HG03095 (cell line): ENCODE measurements around the gene RRM2.

ENCODE experiments used
- ATAC-seq: cut with Tn5 transposase; IDR thresholded peaks from one replicate; pipeline ENCODE4 v1.9.1; 2021; ENCODE audit warnings: moderate library complexity; ENCODE audit not compliant: unreplicated experiment

RRM2 gene

GRCh38 chr2:10122500-10123280 lies at the start of gene RRM2:
Gene RRM2, plus strand, starts transcription at chr2:10122739. Its CDS starts 60 bp downstream, at chr2:10122799.
- peak; percentile 57 for ATAC-seq

- ATAC-seq = no peak
Observed at GRCh38 chr2:10073706-10074105, 48.8 kb upstream of the RRM2 start.

GRCh38 chr2:10075101-10075500 lies 47.4 kb upstream of the RRM2 start:
- ATAC-seq = no peak

GRCh38 chr2:10075571-10076209 lies 46.8 kb upstream of the RRM2 start:
- no peak for ATAC-seq

GRCh38 chr2:10076511-10076910 lies 46.0 kb upstream of the RRM2 start:
- no peak for ATAC-seq

- no peak for ATAC-seq
Observed at GRCh38 chr2:10076988-10077527, 45.5 kb upstream of the RRM2 start.

GRCh38 chr2:10078001-10078400 lies 44.5 kb upstream of the RRM2 start:
- no peak for ATAC-seq

GRCh38 chr2:10078704-10079265 lies 43.8 kb upstream of the RRM2 start:
- no peak for ATAC-seq

- ATAC-seq = peak; percentile 19
Observed at GRCh38 chr2:10079266-10079869, 43.2 kb upstream of the RRM2 start.

GRCh38 chr2:10079870-10080535 lies 42.5 kb upstream of the RRM2 start, which contains the start of gene CYS1:
Gene CYS1, minus strand, starts transcription at chr2:10080411. Its CDS starts 188 bp downstream, at chr2:10080223.
- peak; percentile 39 for ATAC-seq

GRCh38 chr2:10080536-10081304 lies 41.8 kb upstream of the RRM2 start:
- peak; percentile 15 for ATAC-seq

GRCh38 chr2:10083046-10083445 lies 39.5 kb upstream of the RRM2 start:
- ATAC-seq = no peak

- ATAC-seq = no peak
Observed at GRCh38 chr2:10083692-10084211, 38.8 kb upstream of the RRM2 start.

GRCh38 chr2:10084223-10084865 lies 38.2 kb upstream of the RRM2 start:
- ATAC-seq = no peak

GRCh38 chr2:10085043-10085667 lies 37.4 kb upstream of the RRM2 start:
- ATAC-seq = no peak

- ATAC-seq = no peak
Observed at GRCh38 chr2:10085668-10086059, 36.9 kb upstream of the RRM2 start.

GRCh38 chr2:10086950-10087349 lies 35.6 kb upstream of the RRM2 start:
- no peak for ATAC-seq

- no peak for ATAC-seq
Observed at GRCh38 chr2:10087360-10087759, 35.2 kb upstream of the RRM2 start.
